Esophagus muscularis mucosa (tissue), 4 donors: ENCODE results near the gene TENM4. TPM values are rescaled to one million over a fixed set of nuclear protein-coding genes. Genes with fewer than 3 reads are reported as not detected.

Experiments
- DNase-seq: peaks from one replicate; pipeline ENCODE4 v3.0.0-alpha.2; 2017; ENCODE audit errors: extremely low spot score
- H3K27ac ChIP-seq, 4 donors: fragments of 200-600 bp; sonication (generic); replicated peaks in 1 of 4; 1 replicate in 3 of 4; 2 replicates in 1 of 4; pipeline ENCODE4 v1.5.1; 2016 to 2019; ENCODE audit warnings: mild to moderate bottlenecking in 1 of 4
- H3K27me3 ChIP-seq, 4 donors: fragments of 200-600 bp; sonication (generic); one replicate each; pipeline versions ENCODE4 v1.5.1 to v1.6.0; 2016 to 2019
- H3K36me3 ChIP-seq, 4 donors: fragments of 200-600 bp; sonication (generic); one replicate each; pipeline ENCODE4 v1.5.1; 2016 to 2019
- H3K4me1 ChIP-seq, 4 donors: fragments of 200-600 bp; sonication (generic); one replicate each; pipeline ENCODE4 v1.5.1; 2016 to 2019
- H3K4me3 ChIP-seq, 4 donors: fragments of 200-600 bp; sonication (generic); 1 replicate in 2 of 4; 2 replicates in 2 of 4; pipeline ENCODE4 v1.5.1; 2016 to 2019; ENCODE audit warnings: mild to moderate bottlenecking in 4 of 4, moderate library complexity in 1 of 4
- H3K9me3 ChIP-seq, 4 donors: fragments of 200-600 bp; sonication (generic); 1 replicate in 3 of 4; 2 replicates in 1 of 4; pipeline ENCODE4 v1.5.1; 2016 to 2019
- CTCF ChIP-seq, 3 experiments: fragments of 200-600 bp in 2 of 3; fragments of 450-650 bp in 1 of 3; sonication (generic) in 2 of 3; IDR thresholded peaks; one replicate each; pipeline ENCODE4 v1.5.1; 2017 to 2019; ENCODE audit warnings: antibody characterized with exemption in 3 of 3, mild to moderate bottlenecking in 2 of 3, moderate library complexity in 1 of 3
- EP300 ChIP-seq: sonication (generic); formaldehyde crosslinking; IDR thresholded peaks from one replicate; pipeline ENCODE4 v1.6.1; 2017; ENCODE audit warnings: antibody characterized with exemption
- POLR2A ChIP-seq: fragments of 450-650 bp; IDR thresholded peaks from one replicate; pipeline ENCODE4 v1.6.1; 2017; ENCODE audit warnings: antibody characterized with exemption, moderate library complexity, mild to moderate bottlenecking, low read depth
- POLR2AphosphoS5 ChIP-seq, 2 donors: sonication (generic); formaldehyde crosslinking; IDR thresholded peaks; one replicate each; pipeline ENCODE4 v1.6.1; 2017; ENCODE audit warnings: antibody characterized with exemption in 2 of 2
- WGBS: methylation state at CpG from one replicate; pipeline ENCODE4 v1.1.5; 2018; 5-methylcytosine and 5-hydroxymethylcytosine counted together
- intact Hi-C: fragments of 100-400 bp; cut with DNase I; formaldehyde crosslinking; loops from one replicate; pipeline ENCODE4 v1.15.1; 2023
- total RNA-seq, 4 donors: library from RNA; depleted of rRNA; stranded (reverse); fragments of >200 nt; gene quantifications; one replicate each; pipeline versions ENCODE4 v1.1.0 to v1.2.1, GENCODE V29; 2016

TENM4 gene
- total RNA-seq, 4 donors from 2014 or later = 4.1 to 9.6 (median 8.0) TPM

GRCh38 chr11:79263001-79263400, 177.8 kb downstream of the TENM4 start:
- Histone ChIP-seq H3K36me3 (no peaks in the 10 kb centered on the region), H3K4me3 (no peak overlapping the region), H3K4me1 (no peaks in the 10 kb centered on the region), H3K27me3 (no peaks in the 10 kb centered on the region), H3K9me3 (no peaks in the 10 kb centered on the region), H3K27ac (no peak overlapping the region)
- 66% methylated on average over 7 of the region's 7 CpGs for WGBS
- intact Hi-C loops = no loop called here
- TF ChIP-seq CTCF (IDR thresholded peaks at IDR 0.05) (no peak), EP300 (no peak), POLR2AphosphoS5 (IDR thresholded peaks at IDR 0.05) (no peak), POLR2A (no peak)
- DNase-seq = no peak

GRCh38 chr11:79262221-79262620, 178.6 kb downstream of the TENM4 start:
- Histone ChIP-seq H3K27me3 (no peaks in the 10 kb centered on the region), H3K4me3 (no peak overlapping the region), H3K27ac (no peak overlapping the region), H3K36me3 (no peaks in the 10 kb centered on the region), H3K9me3 (no peaks in the 10 kb centered on the region), H3K4me1 (no peaks in the 10 kb centered on the region)
- intact Hi-C loops = no loop called here
- TF ChIP-seq CTCF (IDR thresholded peaks at IDR 0.05) = no peak
- TF ChIP-seq POLR2A = no peak
- TF ChIP-seq EP300 = no peak
- TF ChIP-seq POLR2AphosphoS5 (IDR thresholded peaks at IDR 0.05) = no peak
- no peak for DNase-seq
- WGBS = 50% methylated on average over 4 of the region's 4 CpGs

GRCh38 chr11:79261684-79262083, 179.1 kb downstream of the TENM4 start:
- H3K27me3 ChIP-seq = no peaks in the 10 kb centered on the region
- H3K27ac ChIP-seq = no peak overlapping the region
- no peaks in the 10 kb centered on the region for H3K9me3 ChIP-seq
- no peaks in the 10 kb centered on the region for H3K4me1 ChIP-seq
- intact Hi-C loops = no loop called here
- 94% methylated on average over 3 of the region's 3 CpGs for WGBS
- H3K4me3 ChIP-seq = no peak overlapping the region
- no peak for DNase-seq
- no peaks in the 10 kb centered on the region for H3K36me3 ChIP-seq
- no peak for TF ChIP-seq POLR2A
- no peak for TF ChIP-seq CTCF (IDR thresholded peaks at IDR 0.05)
- no peak for TF ChIP-seq EP300
- no peak for TF ChIP-seq POLR2AphosphoS5 (IDR thresholded peaks at IDR 0.05)

GRCh38 chr11:79259800-79260199, 181.0 kb downstream of the TENM4 start:
- intact Hi-C loops = no loop called here
- Histone ChIP-seq H3K27ac (no peak overlapping the region), H3K4me1 (no peaks in the 10 kb centered on the region), H3K9me3 (no peaks in the 10 kb centered on the region), H3K27me3 (no peaks in the 10 kb centered on the region), H3K4me3 (no peak overlapping the region), H3K36me3 (no peaks in the 10 kb centered on the region)
- no peak for DNase-seq
- 97% methylated on average over 4 of the region's 4 CpGs for WGBS
- TF ChIP-seq CTCF (IDR thresholded peaks at IDR 0.05) = no peak
- no peak for TF ChIP-seq POLR2A
- TF ChIP-seq POLR2AphosphoS5 (IDR thresholded peaks at IDR 0.05) = no peak
- no peak for TF ChIP-seq EP300

GRCh38 chr11:79258576-79258975, 182.3 kb downstream of the TENM4 start:
- Histone ChIP-seq H3K9me3 (no peaks in the 10 kb centered on the region), H3K4me3 (no peak overlapping the region), H3K36me3 (no peaks in the 10 kb centered on the region), H3K27me3 (no peaks in the 10 kb centered on the region), H3K4me1 (no peaks in the 10 kb centered on the region), H3K27ac (no peak overlapping the region)
- 81% methylated on average over 4 of the region's 4 CpGs for WGBS
- intact Hi-C loops = no loop called here
- no peak for DNase-seq
- no peak for TF ChIP-seq POLR2A
- TF ChIP-seq EP300 = no peak
- no peak for TF ChIP-seq CTCF (IDR thresholded peaks at IDR 0.05)
- no peak for TF ChIP-seq POLR2AphosphoS5 (IDR thresholded peaks at IDR 0.05)
